Bronchial epithelial cell (primary cell): ENCODE data around the gene EGFR. TPM values are rescaled to one million over a fixed set of nuclear protein-coding genes. Genes with fewer than 3 reads are reported as not detected.

Experiments
- DNase-seq: peaks from one replicate; pipeline ENCODE4 v3.0.0-alpha.2; 2010; ENCODE audit warnings: low read depth
- FAIRE-seq: peaks from 2 replicates; lab custom pipeline; 2011; peaks lifted over from hg19 to GRCh38; lab: Jason Lieb, UNC
- H3K27me3 ChIP-seq: 2 replicates; pipeline ENCODE4 v1.5.1; 2011; ENCODE audit warnings: low read length; ENCODE audit not compliant: control insufficient read depth, insufficient read depth
- H3K36me3 ChIP-seq: 2 replicates; pipeline ENCODE4 v1.5.1; 2011; ENCODE audit warnings: low read length; ENCODE audit not compliant: control insufficient read depth, insufficient read depth
- H3K4me3 ChIP-seq: 2 replicates; pipeline ENCODE4 v1.5.1; 2011; ENCODE audit warnings: mild to moderate bottlenecking, low read depth, low read length, control low read depth
- CTCF ChIP-seq: IDR thresholded peaks from 2 replicates; pipeline ENCODE4 v1.5.1; 2011; ENCODE audit warnings: mild to moderate bottlenecking, moderate library complexity, low read length, control low read depth, inconsistent platforms; ENCODE audit not compliant: insufficient read depth, severe bottlenecking
- total RNA-seq: library from RNA; depleted of rRNA; stranded (reverse); fragments of >200 nt; gene quantifications from 2 replicates; pipeline ENCODE4 v1.2.1, GENCODE V29; 2014

Gene EGFR
- total RNA-seq, 1 donor from 2014 or later: 137 TPM

- FAIRE-seq (no peak), DNase-seq (no peak)
- Histone ChIP-seq H3K36me3 (peaks cover 59% of the 10 kb centered on the region), H3K4me3 (no peak overlapping the region), H3K27me3 (no peaks in the 10 kb centered on the region)
- no peak for TF ChIP-seq CTCF
These were observed 129.8 kb downstream of the EGFR start for GRCh38 chr7:55148571-55148970.

DNA sequence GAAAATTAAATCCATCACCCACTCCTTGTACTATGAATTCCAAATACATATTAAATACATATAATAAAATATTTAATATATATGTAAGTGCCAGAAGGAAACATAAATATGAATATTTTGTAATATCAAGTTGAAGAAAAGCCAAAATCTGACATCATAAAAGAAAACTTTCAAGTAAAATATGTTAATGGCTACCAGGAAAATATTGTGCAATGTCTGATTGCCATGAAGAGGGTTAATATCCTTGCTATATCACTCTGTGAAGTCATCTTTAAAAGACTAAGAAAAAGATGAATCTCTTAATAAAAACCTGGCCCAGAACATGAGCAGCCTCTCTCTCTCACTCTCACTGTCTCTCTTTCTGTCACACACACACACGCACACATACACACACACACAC, 130.2 kb downstream of the EGFR start:
- H3K4me3 ChIP-seq: no peak overlapping the region
- no peak for TF ChIP-seq CTCF
- FAIRE-seq (no peak), DNase-seq (no peak)
- no peaks in the 10 kb centered on the region for H3K27me3 ChIP-seq
- peaks cover 62% of the 10 kb centered on the region for H3K36me3 ChIP-seq

DNA sequence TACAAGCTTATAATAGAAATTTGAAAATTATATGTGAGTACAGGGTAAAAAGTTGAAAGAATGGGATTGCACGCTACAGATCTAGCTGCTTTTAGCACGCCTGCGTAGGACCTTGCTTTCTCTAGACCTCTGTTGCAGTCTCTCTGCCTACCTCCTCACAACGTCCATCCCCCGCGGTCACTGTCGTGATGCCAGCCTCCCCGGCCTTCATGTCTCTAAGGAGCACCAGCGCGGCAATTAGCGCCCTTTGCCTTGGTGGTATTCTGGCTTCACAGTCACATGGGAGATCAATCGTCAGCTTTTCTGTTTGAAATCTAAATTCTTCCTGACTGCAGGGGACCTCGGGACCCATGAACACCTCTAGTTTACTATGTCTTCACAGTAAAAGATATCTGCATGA, 131.3 kb downstream of the EGFR start:
- no peak overlapping the region for H3K4me3 ChIP-seq
- peaks cover 59% of the 10 kb centered on the region for H3K36me3 ChIP-seq
- no peak for DNase-seq
- H3K27me3 ChIP-seq: no peaks in the 10 kb centered on the region
- FAIRE-seq: no peak
- no peak for TF ChIP-seq CTCF

GRCh38 chr7:55150709-55151451, 132.1 kb downstream of the EGFR start:
- no peak for DNase-seq

DNA sequence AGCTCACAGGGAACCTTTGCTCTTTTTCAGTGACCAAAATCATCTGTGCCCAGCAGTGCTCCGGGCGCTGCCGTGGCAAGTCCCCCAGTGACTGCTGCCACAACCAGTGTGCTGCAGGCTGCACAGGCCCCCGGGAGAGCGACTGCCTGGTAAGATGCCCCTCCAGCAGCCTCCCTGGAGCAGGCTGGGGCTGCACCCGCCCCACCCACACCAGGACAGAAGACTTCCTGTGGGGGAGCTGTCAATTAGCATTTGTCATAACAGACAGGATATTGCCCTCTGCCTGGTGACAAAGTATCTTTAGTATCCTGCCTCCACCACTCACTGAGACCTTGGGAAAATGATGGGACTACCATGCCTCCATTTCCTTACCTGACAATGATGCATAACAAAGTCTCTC, 133.7 kb downstream of the EGFR start:
- DNase-seq (no peak), FAIRE-seq (no peak)
- no peak overlapping the region for H3K4me3 ChIP-seq
- no peak for TF ChIP-seq CTCF
- H3K36me3 ChIP-seq: peaks cover 53% of the 10 kb centered on the region
- H3K27me3 ChIP-seq: no peaks in the 10 kb centered on the region

More at GRCh38 chr7:55150709-55151451, 132.1 kb downstream of the EGFR start:
- H3K27me3 ChIP-seq: no peaks in the 10 kb centered on the region
- no peak for FAIRE-seq
- no peak overlapping the region for H3K4me3 ChIP-seq
- H3K36me3 ChIP-seq: peaks cover 57% of the 10 kb centered on the region
- TF ChIP-seq CTCF: no peak

GRCh38 chr7:55154096-55154495, 135.3 kb downstream of the EGFR start:
- FAIRE-seq: no peak
- no peak for TF ChIP-seq CTCF
- no peak for DNase-seq
- Histone ChIP-seq H3K36me3 (peaks cover 56% of the 10 kb centered on the region), H3K27me3 (no peaks in the 10 kb centered on the region), H3K4me3 (no peak overlapping the region)
